Neural cell (in vitro differentiated cells): ENCODE results near the gene DNAJC15. TPM values are rescaled to one million over a fixed set of nuclear protein-coding genes. Genes with fewer than 3 reads are reported as not detected.
"Not testable (repeated sequence)": the region's sequence is repeated elsewhere in the genome, so short reads cannot be mapped to it uniquely, and the experiment has no call there.

Experiments used
- H2AFZ ChIP-seq: fragments of 200-600, 300-800 bp; sonication (generic), shearing (Covaris generic); 2 replicates; pipeline ENCODE4 v1.6.0; 2014; ENCODE audit warnings: low read depth, mild to moderate bottlenecking, antibody characterized with exemption, low read length, moderate library complexity
- H3F3A ChIP-seq: fragments of 200-600 bp; shearing (Covaris generic); 2 replicates; pipeline ENCODE4 v1.6.1; 2016; ENCODE audit warnings: mild to moderate bottlenecking, moderate library complexity, mixed read lengths, antibody characterized with exemption, low read length; ENCODE audit not compliant: insufficient read depth, poor library complexity, severe bottlenecking
- H3K27ac ChIP-seq: fragments of 200-600, 300-800 bp; sonication (generic), shearing (Covaris generic); 2 replicates; pipeline ENCODE4 v1.5.1; 2014; ENCODE audit warnings: mild to moderate bottlenecking, low read length, moderate library complexity
- H3K27me3 ChIP-seq: fragments of 300-800, 200-600 bp; sonication (generic), shearing (Covaris generic); 2 replicates; pipeline ENCODE4 v1.6.0; 2014; ENCODE audit warnings: mild to moderate bottlenecking, low read depth, low read length, moderate library complexity; ENCODE audit not compliant: insufficient read depth
- H3K36me3 ChIP-seq: fragments of 300-800, 200-600 bp; sonication (generic), shearing (Covaris generic); 2 replicates; pipeline ENCODE4 v1.5.1; 2014; ENCODE audit warnings: mild to moderate bottlenecking, antibody characterized with exemption, low read length, moderate library complexity; ENCODE audit not compliant: insufficient read depth
- H3K4me2 ChIP-seq: fragments of 300-800, 200-600 bp; sonication (generic), shearing (Covaris generic); 2 replicates; pipeline ENCODE4 v1.6.0; 2014; ENCODE audit warnings: mild to moderate bottlenecking, low read length
- H3K4me3 ChIP-seq: fragments of 300-800, 200-600 bp; sonication (generic), shearing (Covaris generic); 2 replicates; pipeline ENCODE4 v1.5.1; 2014; ENCODE audit warnings: mild to moderate bottlenecking, low read length, moderate library complexity
- H3K79me2 ChIP-seq: fragments of 200-600 bp; shearing (Covaris generic); replicated peaks from 2 replicates; pipeline ENCODE4 v1.6.0; 2014; ENCODE audit warnings: mild to moderate bottlenecking, low read length, moderate library complexity; ENCODE audit not compliant: insufficient read depth
- H3K9ac ChIP-seq: fragments of 300-800, 200-600 bp; sonication (generic), shearing (Covaris generic); 2 replicates; pipeline ENCODE4 v1.6.1; 2016; ENCODE audit warnings: mild to moderate bottlenecking, low read length, mixed read lengths
- H3K9me2 ChIP-seq: fragments of 200-600 bp; shearing (Covaris generic); 2 replicates; pipeline ENCODE4 v1.6.1; 2016; ENCODE audit warnings: mild to moderate bottlenecking, low read length, mixed read lengths; ENCODE audit not compliant: insufficient read depth
- H3K9me3 ChIP-seq: fragments of 200-600, 300-800 bp; sonication (generic), shearing (Covaris generic); 2 replicates; pipeline ENCODE4 v1.6.1; 2016; ENCODE audit warnings: mild to moderate bottlenecking, mixed run types, low read length, moderate library complexity, mixed read lengths
- H4K20me1 ChIP-seq: fragments of 200-600 bp; shearing (Covaris generic); 2 replicates; pipeline ENCODE4 v1.6.1; 2016; ENCODE audit warnings: mild to moderate bottlenecking, mixed run types; ENCODE audit not compliant: insufficient read depth
- CTCF ChIP-seq: fragments of 450-650 bp; IDR thresholded peaks from 2 replicates; pipeline ENCODE4 v1.5.1; 2014; ENCODE audit warnings: antibody characterized with exemption, mild to moderate bottlenecking, moderate library complexity; ENCODE audit not compliant: poor library complexity, severe bottlenecking
- EP300 ChIP-seq: fragments of 450-650 bp; conservative IDR thresholded peaks from 2 replicates; pipeline ENCODE4 v1.6.1; 2014; ENCODE audit warnings: antibody characterized with exemption, mild to moderate bottlenecking, moderate library complexity; ENCODE audit not compliant: poor library complexity, severe bottlenecking
- EZH2 ChIP-seq: fragments of 200-600, 300-800 bp; shearing (Covaris generic), sonication (generic); IDR thresholded peaks from 2 replicates; pipeline ENCODE4 v1.6.1; 2014; ENCODE audit warnings: antibody characterized with exemption, low read length, borderline replicate concordance, mild to moderate bottlenecking; ENCODE audit not compliant: insufficient read depth, poor library complexity, severe bottlenecking
- MXI1 ChIP-seq: fragments of 450-650 bp; conservative IDR thresholded peaks from 2 replicates; pipeline ENCODE4 v1.6.1; 2014; ENCODE audit warnings: antibody characterized with exemption, mild to moderate bottlenecking; ENCODE audit not compliant: poor library complexity, severe bottlenecking
- POLR2AphosphoS5 ChIP-seq: IDR thresholded peaks from 2 replicates; pipeline ENCODE4 v1.6.1; 2012
- RAD21 ChIP-seq: fragments of 450-650 bp; conservative IDR thresholded peaks from 2 replicates; pipeline ENCODE4 v1.6.1; 2014; ENCODE audit warnings: antibody characterized with exemption, mild to moderate bottlenecking, moderate library complexity
- REST ChIP-seq: IDR thresholded peaks from 2 replicates; pipeline ENCODE4 v1.6.1; 2012; ENCODE audit warnings: borderline replicate concordance
- SMC3 ChIP-seq: fragments of 450-650 bp; conservative IDR thresholded peaks from 2 replicates; pipeline ENCODE4 v1.6.1; 2014; ENCODE audit warnings: antibody characterized with exemption, mild to moderate bottlenecking, moderate library complexity; ENCODE audit not compliant: poor library complexity
- TAF1 ChIP-seq: IDR thresholded peaks from 2 replicates; pipeline ENCODE4 v1.6.1; 2012; ENCODE audit warnings: low read depth
- polyA plus RNA-seq: library from polyadenylated mRNA; depleted of rRNA; stranded (reverse); fragments of >200 nt; gene quantifications from 2 replicates; pipeline ENCODE4 v1.2.3, GENCODE V29; 2014

DNAJC15 gene
- polyA plus RNA-seq, 1 donor from 2014 or later: 0.84 TPM

- H4K20me1 ChIP-seq: no peaks in the 10 kb centered on the region
- H3K4me2 ChIP-seq: no peak overlapping the region
- TF ChIP-seq EP300: no peak
- no peak for TF ChIP-seq TAF1
- H2AFZ ChIP-seq: no peak overlapping the region
- no peak overlapping the region for H3K4me3 ChIP-seq
- no peaks in the 10 kb centered on the region for H3K9me3 ChIP-seq
- H3K9ac ChIP-seq: no peak overlapping the region
- no peaks in the 10 kb centered on the region for H3F3A ChIP-seq
- H3K79me2 ChIP-seq: no peaks in the 10 kb centered on the region
- no peaks in the 10 kb centered on the region for H3K9me2 ChIP-seq
- H3K27me3 ChIP-seq: no peaks in the 10 kb centered on the region
- H3K27ac ChIP-seq: no peak overlapping the region
- H3K36me3 ChIP-seq: no peaks in the 10 kb centered on the region
These were observed 35.4 kb downstream of the DNAJC15 start for GRCh38 chr13:43058831-43059230.

- H3K9me2 ChIP-seq, H3K4me2 ChIP-seq, H3K9me3 ChIP-seq, H4K20me1 ChIP-seq, H3K79me2 ChIP-seq, H2AFZ ChIP-seq, H3F3A ChIP-seq, H3K27me3 ChIP-seq, H3K36me3 ChIP-seq, H3K9ac ChIP-seq, H3K4me3 ChIP-seq, H3K27ac ChIP-seq: not testable (repeated sequence)
These were observed 36.4 kb downstream of the DNAJC15 start for GRCh38 chr13:43059779-43060178.

GRCh38 chr13:43060806-43061205, 37.4 kb downstream of the DNAJC15 start:
- H3K27ac ChIP-seq, H3K27me3 ChIP-seq, H2AFZ ChIP-seq, H3K9me2 ChIP-seq, H3K4me3 ChIP-seq, H4K20me1 ChIP-seq, H3K4me2 ChIP-seq, H3K36me3 ChIP-seq, H3K79me2 ChIP-seq, H3K9ac ChIP-seq, H3F3A ChIP-seq, H3K9me3 ChIP-seq: not testable (repeated sequence)

GRCh38 chr13:43061496-43062280, 38.3 kb downstream of the DNAJC15 start:
- Histone ChIP-seq H3K4me2 (no peak overlapping the region), H3K36me3 (no peaks in the 10 kb centered on the region), H4K20me1 (no peaks in the 10 kb centered on the region), H2AFZ (no peak overlapping the region), H3K9me3 (no peaks in the 10 kb centered on the region), H3K4me3 (no peak overlapping the region), H3K27ac (no peak overlapping the region), H3F3A (no peaks in the 10 kb centered on the region), H3K27me3 (no peaks in the 10 kb centered on the region), H3K9me2 (no peaks in the 10 kb centered on the region), H3K9ac (no peak overlapping the region), H3K79me2 (no peaks in the 10 kb centered on the region)
- no peak for TF ChIP-seq MXI1
- no peak for TF ChIP-seq CTCF
- TF ChIP-seq POLR2AphosphoS5: no peak
- TF ChIP-seq RAD21: no peak
- TF ChIP-seq TAF1: no peak
- no peak for TF ChIP-seq EZH2
- TF ChIP-seq EP300: no peak
- TF ChIP-seq SMC3: no peak
- no peak for TF ChIP-seq REST
